T-cell (primary cell): ENCODE results near the gene CREB1. TPM values are rescaled to one million over a fixed set of nuclear protein-coding genes. Genes with fewer than 3 reads are reported as not detected.

ENCODE experiments used
- ATAC-seq, 4 experiments: fragments of 200-7000 bp in 3 of 4; fragments of 150-1000 bp in 1 of 4; cut with Tn5 transposase; replicated peaks in 1 of 4; 1 replicate in 3 of 4; 2 replicates in 1 of 4; pipeline ENCODE4 v1.10.0; 2021; ENCODE audit warnings: moderate library complexity in 3 of 4, mild to moderate bottlenecking in 2 of 4, moderate number of reproducible peaks in 1 of 4
- CTCF ChIA-PET, 2 donors: fragments of 300-600 bp; sonication (Branson Sonifier 250); formaldehyde crosslinking; loops; one replicate each; lab custom pipeline; 2022; ENCODE audit warnings: antibody characterized with exemption in 2 of 2; lab: Charles Lee
- POLR2A ChIA-PET, 2 donors: fragments of 300-600 bp; sonication (Branson Sonifier 250); formaldehyde crosslinking; loops; one replicate each; lab custom pipeline; 2022; ENCODE audit warnings: antibody characterized with exemption in 2 of 2; lab: Charles Lee
- DNase-seq, 35 experiments: peaks; one replicate each; pipeline versions ENCODE4 v3.0.0 to v3.0.0-alpha.2; 2013 to 2023
- H3K27ac ChIP-seq: one replicate; pipeline ENCODE4 v1.5.1; 2013; ENCODE audit warnings: low read length
- H3K27me3 ChIP-seq, 2 experiments: replicated peaks in 1 of 2; 1 replicate in 1 of 2; 2 replicates in 1 of 2; pipeline versions ENCODE4 v1.6.1 to v1.7.0; 2013; ENCODE audit warnings: low read length in 1 of 2, mixed read lengths in 1 of 2; ENCODE audit not compliant: control insufficient read depth in 2 of 2, insufficient read depth in 2 of 2; ENCODE audit errors: extremely low read depth in 1 of 2
- H3K36me3 ChIP-seq, 2 donors: 1 replicate in 1 of 2; 2 replicates in 1 of 2; pipeline versions ENCODE4 v1.6.1 to v1.7.0; 2013; ENCODE audit warnings: low read length in 1 of 2; ENCODE audit not compliant: control insufficient read depth in 2 of 2, insufficient read depth in 1 of 2; ENCODE audit errors: extremely low read depth in 1 of 2
- H3K4me1 ChIP-seq, 2 experiments: 1 replicate in 1 of 2; 2 replicates in 1 of 2; pipeline versions ENCODE4 v1.6.1 to v1.7.0; 2013; ENCODE audit warnings: low read length in 2 of 2, mixed read lengths in 1 of 2; ENCODE audit not compliant: insufficient read depth in 2 of 2, control insufficient read depth in 1 of 2; ENCODE audit errors: extremely low read depth in 1 of 2
- H3K4me3 ChIP-seq, 2 donors: 1 replicate in 1 of 2; 2 replicates in 1 of 2; pipeline versions ENCODE4 v1.5.1 to v1.7.0; 2013; ENCODE audit warnings: mild to moderate bottlenecking in 2 of 2, low read length in 1 of 2, moderate library complexity in 1 of 2; ENCODE audit not compliant: control insufficient read depth in 1 of 2; ENCODE audit errors: extremely low read depth in 1 of 2
- H3K9me3 ChIP-seq: 2 replicates; pipeline ENCODE4 v1.7.0; 2013
- H3K27ac Mint-ChIP-seq, 2 donors: one replicate each; pipeline ENCODE4 v1.8.0; 2020 to 2021; ENCODE audit warnings: mild to moderate bottlenecking in 2 of 2, mixed read lengths in 2 of 2
- H3K27me3 Mint-ChIP-seq, 2 donors: one replicate each; pipeline ENCODE4 v1.8.0; 2021 to 2022; ENCODE audit warnings: mixed read lengths in 2 of 2
- H3K36me3 Mint-ChIP-seq: one replicate; pipeline ENCODE4 v1.8.0; 2021; ENCODE audit warnings: mixed read lengths
- H3K4me1 Mint-ChIP-seq, 3 donors: one replicate each; pipeline ENCODE4 v1.8.0; 2020 to 2022; ENCODE audit warnings: mixed read lengths in 3 of 3, mild to moderate bottlenecking in 1 of 3
- H3K4me3 Mint-ChIP-seq, 3 donors: one replicate each; pipeline ENCODE4 v1.8.0; 2020 to 2022; ENCODE audit warnings: mild to moderate bottlenecking in 3 of 3, mixed read lengths in 3 of 3, moderate library complexity in 3 of 3
- H3K9me3 Mint-ChIP-seq, 3 donors: one replicate each; pipeline ENCODE4 v1.8.0; 2020 to 2022; ENCODE audit warnings: mixed read lengths in 3 of 3
- WGBS: methylation state at CpG from one replicate; pipeline ENCODE4 v1.1.5; 2013; ENCODE audit warnings: missing lambda C conversion rate; ENCODE audit not compliant: insufficient coverage; 5-methylcytosine and 5-hydroxymethylcytosine counted together
- total RNA-seq, 35 experiments: library from RNA in 6 of 35; stranded (reverse) in 6 of 35; fragments of 120-200 nt in 1 of 35; gene quantifications; one replicate each; pipeline versions ENCODE4 v1.2.1 to v1.2.4 and lab custom pipeline; 2013 to 2026

Gene CREB1
- total RNA-seq, 5 donors from 2014 or later (not counting 1 experiment from before 2014, with no cell fraction given): 94.0 to 118 (median 100) TPM

GRCh38 chr2:207539470-207539869 is 9.7 kb downstream of the CREB1 start:
- ChIA-PET POLR2A (interaction anchor here in 1 of 2 donors (0.7 to 1.0 kb wide), 2 partner anchors 9 to 696 kb away, joined by 3 read pairs; no protein-coding TSS in a partner anchor), CTCF (interaction anchor here (0.6 to 0.7 kb wide), 3 partner anchors 11 to 718 kb away, joined by 3 read pairs; no protein-coding TSS in a partner anchor)
- Histone ChIP-seq H3K9me3 (no peaks in the 10 kb centered on the region), H3K4me1 (peaks cover 17 to 35% of the 10 kb centered on the region in 2 experiments), H3K36me3 (peaks cover 0 to 10% of the 10 kb centered on the region in 2 donors), H3K27ac (no peak overlapping the region), H3K27me3 (no peaks in the 10 kb centered on the region), H3K4me3 (no peak overlapping the region)
- no peaks in the 10 kb centered on the region for H3K9me3 Mint-ChIP-seq
- peak overlapping the region in 1 of 2 donors; percentile 41 for H3K27ac Mint-ChIP-seq
- DNase-seq: no peak
- no peak for ATAC-seq
- H3K4me1 Mint-ChIP-seq: peaks cover 68 to 84% (median 78%) of the 10 kb centered on the region in 3 donors
- H3K4me3 Mint-ChIP-seq: peak overlapping the region in 1 of 3 donors; percentile 33
- no peaks in the 10 kb centered on the region for H3K27me3 Mint-ChIP-seq
- WGBS: no CpG with 5 or more reads among the region's 2 CpGs
- H3K36me3 Mint-ChIP-seq: peaks cover 11% of the 10 kb centered on the region

DNA sequence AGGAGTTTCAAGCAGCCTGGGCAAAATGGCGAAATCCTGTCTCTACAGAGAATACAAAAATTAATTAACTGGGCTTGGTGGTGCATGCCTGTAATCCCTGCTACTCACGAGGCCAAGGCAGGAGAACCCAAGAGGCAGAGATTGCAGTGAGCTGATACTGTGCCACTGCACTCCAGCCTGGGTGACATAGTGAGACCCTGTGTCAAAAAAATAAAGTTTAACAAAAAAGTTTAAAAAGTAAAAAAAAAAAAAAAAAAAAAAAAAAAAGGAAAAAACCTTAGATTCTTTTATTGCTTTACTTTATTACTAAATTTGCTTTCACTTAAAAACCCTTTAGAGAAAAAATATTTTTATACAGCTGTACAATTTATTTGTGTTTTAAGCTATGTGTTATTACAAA is 10.7 kb downstream of the CREB1 start:
- Mint-ChIP-seq H3K27me3 (no peaks in the 10 kb centered on the region), H3K4me3 (peak overlapping the region in 1 of 3 donors; percentile 33), H3K27ac (peak overlapping the region in 1 of 2 donors; percentile 35), H3K9me3 (no peaks in the 10 kb centered on the region), H3K36me3 (peaks cover 18% of the 10 kb centered on the region), H3K4me1 (peaks cover 68 to 83% (median 77%) of the 10 kb centered on the region in 3 donors)
- Histone ChIP-seq H3K4me3 (no peak overlapping the region), H3K9me3 (no peaks in the 10 kb centered on the region), H3K27ac (no peak overlapping the region), H3K27me3 (no peaks in the 10 kb centered on the region), H3K4me1 (peaks cover 11 to 34% of the 10 kb centered on the region in 2 experiments), H3K36me3 (peaks cover 0 to 10% of the 10 kb centered on the region in 2 donors)
- no peak for ATAC-seq
- POLR2A ChIA-PET: interaction anchor here (0.6 to 1.0 kb wide), 5 partner anchors 9 to 475 kb away, joined by 3 to 15 read pairs (median 8); no protein-coding TSS in a partner anchor
- no CpG with 5 or more reads among the region's 2 CpGs for WGBS
- no peak for DNase-seq
- CTCF ChIA-PET: interaction anchor here (0.6 to 0.8 kb wide), 3 partner anchors 9 to 305 kb away, joined by 3 to 11 read pairs (median 4); no protein-coding TSS in a partner anchor

- H3K4me1 ChIP-seq: peaks cover 9 to 19% of the 10 kb centered on the region in 2 experiments
- POLR2A ChIA-PET: interaction anchor here (0.6 to 2.9 kb wide), 4 partner anchors 8 to 11 kb away, joined by 3 to 10 read pairs (median 6); no protein-coding TSS in a partner anchor
These were observed 12.2 kb downstream of the CREB1 start for GRCh38 chr2:207541933-207542332.

DNA sequence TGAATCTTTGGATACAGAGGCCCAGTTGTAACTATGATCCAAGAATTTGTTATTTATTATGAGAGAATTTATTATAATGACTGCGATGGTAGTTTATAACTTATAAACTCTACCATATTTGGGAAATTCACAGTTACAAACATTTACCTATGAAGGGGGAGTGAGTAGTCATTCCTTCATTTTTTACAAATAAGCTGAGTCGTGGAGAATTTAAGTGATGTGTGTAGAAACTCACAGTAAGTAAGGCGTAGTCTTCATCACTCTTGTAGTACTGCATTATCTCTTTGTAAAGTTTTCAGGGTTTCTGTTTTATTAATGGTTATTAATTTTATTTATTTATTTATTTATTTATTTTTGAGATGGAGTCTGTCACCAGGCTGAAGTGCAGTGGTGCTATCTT is 13.5 kb downstream of the CREB1 start:
- POLR2A ChIA-PET: interaction anchor here (1.4 to 2.9 kb wide), 4 partner anchors 9 to 13 kb away, joined by 3 to 13 read pairs (median 8); partner anchors contain the start of gene CREB1 (in 1 of the 2)
- H3K36me3 ChIP-seq: peaks cover 0 to 4% of the 10 kb centered on the region in 2 donors
- DNase-seq: no peak

More at GRCh38 chr2:207541933-207542332, 12.2 kb downstream of the CREB1 start:
- H3K27ac ChIP-seq: no peak overlapping the region
- Mint-ChIP-seq H3K9me3 (no peaks in the 10 kb centered on the region), H3K4me3 (no peak overlapping the region), H3K36me3 (peaks cover 28% of the 10 kb centered on the region), H3K4me1 (peaks cover 69 to 83% (median 77%) of the 10 kb centered on the region in 3 donors), H3K27me3 (no peaks in the 10 kb centered on the region), H3K27ac (no peak overlapping the region)
- no CpG with 5 or more reads among the region's 2 CpGs for WGBS
- H3K36me3 ChIP-seq: peaks cover 0 to 7% of the 10 kb centered on the region in 2 donors
- CTCF ChIA-PET: no interaction called here
- no peak overlapping the region for H3K4me3 ChIP-seq
- H3K27me3 ChIP-seq: no peaks in the 10 kb centered on the region
- ATAC-seq (no peak), DNase-seq (no peak)
- H3K9me3 ChIP-seq: no peaks in the 10 kb centered on the region

DNA sequence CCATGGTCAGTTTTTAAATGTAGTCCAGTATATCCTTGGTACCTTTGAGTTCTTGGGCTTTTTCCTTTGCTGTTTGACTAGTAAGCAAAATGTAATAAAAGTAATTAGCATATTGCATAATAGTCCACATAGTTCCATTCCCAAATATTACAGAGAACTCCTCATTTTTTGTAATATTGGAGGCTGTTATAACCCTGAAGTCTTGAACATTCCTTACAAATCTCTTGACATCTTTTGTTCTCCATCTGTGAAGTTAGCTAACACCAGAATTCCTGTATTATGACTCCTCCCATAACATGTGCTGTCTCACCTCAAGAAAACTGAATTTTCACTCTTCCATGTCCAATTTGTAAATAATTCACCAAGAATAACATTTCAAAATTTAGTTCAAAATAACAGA is 17.1 kb downstream of the CREB1 start:
- ChIA-PET CTCF (interaction anchor here in 1 of 2 donors (1.5 kb wide), 1 partner anchor 11 kb away, joined by 6 read pairs; no protein-coding TSS in a partner anchor), POLR2A (no interaction called here)
- Mint-ChIP-seq H3K9me3 (no peaks in the 10 kb centered on the region), H3K27me3 (no peaks in the 10 kb centered on the region), H3K27ac (no peak overlapping the region), H3K36me3 (peaks cover 26% of the 10 kb centered on the region), H3K4me3 (no peak overlapping the region), H3K4me1 (peaks cover 71 to 82% (median 80%) of the 10 kb centered on the region in 3 donors)
- Histone ChIP-seq H3K27ac (no peak overlapping the region), H3K36me3 (peaks cover 0 to 4% of the 10 kb centered on the region in 2 donors), H3K27me3 (no peaks in the 10 kb centered on the region), H3K4me1 (peaks cover 5 to 19% of the 10 kb centered on the region in 2 experiments), H3K4me3 (no peak overlapping the region), H3K9me3 (no peaks in the 10 kb centered on the region)
- no peak for DNase-seq
- ATAC-seq: no peak

More for the DNA sequence above, 13.5 kb downstream of the CREB1 start:
- no peak overlapping the region for H3K27ac Mint-ChIP-seq
- WGBS: no CpG with 5 or more reads among the region's 3 CpGs
- Histone ChIP-seq H3K4me3 (no peak overlapping the region), H3K4me1 (peaks cover 3 to 20% of the 10 kb centered on the region in 2 experiments), H3K9me3 (no peaks in the 10 kb centered on the region), H3K27me3 (no peaks in the 10 kb centered on the region), H3K27ac (no peak overlapping the region)
- peaks cover 64 to 78% (median 75%) of the 10 kb centered on the region in 3 donors for H3K4me1 Mint-ChIP-seq
- peaks cover 26% of the 10 kb centered on the region for H3K36me3 Mint-ChIP-seq
- no peaks in the 10 kb centered on the region for H3K27me3 Mint-ChIP-seq
- ATAC-seq: no peak
- CTCF ChIA-PET: interaction anchor here in 1 of 2 donors (0.6 kb wide), 1 partner anchor 849 kb away, joined by 4 read pairs; no protein-coding TSS in a partner anchor
- H3K4me3 Mint-ChIP-seq: no peak overlapping the region
- H3K9me3 Mint-ChIP-seq: no peaks in the 10 kb centered on the region

DNA sequence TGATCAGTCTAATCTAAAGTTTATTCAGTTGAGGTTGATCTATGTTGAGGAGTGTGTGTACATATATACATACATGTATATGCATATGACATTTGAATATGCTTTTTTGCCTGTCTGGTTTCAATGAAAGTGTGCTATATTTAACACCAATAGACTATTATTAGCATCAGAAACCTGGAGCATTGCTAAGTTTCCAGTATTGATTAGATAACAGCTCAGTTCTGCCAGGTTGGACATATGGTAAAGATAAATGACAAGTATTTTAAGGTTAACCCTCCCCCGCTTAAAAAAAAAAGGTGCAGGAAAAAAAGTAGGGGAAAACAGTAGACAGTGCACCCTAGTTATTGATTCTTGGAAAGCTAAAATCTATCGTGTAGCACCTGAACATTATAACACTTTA is 19.4 kb downstream of the CREB1 start:
- no peaks in the 10 kb centered on the region for H3K27me3 Mint-ChIP-seq
- H3K9me3 Mint-ChIP-seq: no peaks in the 10 kb centered on the region
- no peak overlapping the region for H3K4me3 Mint-ChIP-seq
- DNase-seq: no peak
- WGBS: no CpG with 5 or more reads among the region's 2 CpGs
- POLR2A ChIA-PET: interaction anchor here (0.6 to 0.9 kb wide), 3 partner anchors 16 to 70 kb away, joined by 3 to 5 read pairs (median 4); no protein-coding TSS in a partner anchor
- peaks cover 60 to 75% (median 73%) of the 10 kb centered on the region in 3 donors for H3K4me1 Mint-ChIP-seq
- H3K36me3 Mint-ChIP-seq: peaks cover 28% of the 10 kb centered on the region
- no peak overlapping the region for H3K27ac Mint-ChIP-seq
- Histone ChIP-seq H3K4me3 (no peak overlapping the region), H3K9me3 (no peaks in the 10 kb centered on the region), H3K4me1 (peaks cover 5 to 16% of the 10 kb centered on the region in 2 experiments), H3K27me3 (no peaks in the 10 kb centered on the region), H3K36me3 (no peaks in the 10 kb centered on the region), H3K27ac (no peak overlapping the region)
- CTCF ChIA-PET: interaction anchor here (0.6 to 0.7 kb wide), 3 partner anchors 10 to 77 kb away, joined by 3 to 7 read pairs (median 3); no protein-coding TSS in a partner anchor
- ATAC-seq: no peak
